HepG2 (cell line): ENCODE results near the gene TNFSF12. TPM values are rescaled to one million over a fixed set of nuclear protein-coding genes. Genes with fewer than 3 reads are reported as not detected.

Experiments
- ATF2 ChIP-seq: sonication (generic); formaldehyde crosslinking; IDR thresholded peaks from 2 replicates; pipeline ENCODE4 v1.4.0; 2020; ENCODE audit warnings: missing genetic modification reagents
- CAMTA2 ChIP-seq: sonication (generic); formaldehyde crosslinking; IDR thresholded peaks from 2 replicates; pipeline ENCODE4 v1.4.0; 2020; ENCODE audit warnings: mild to moderate bottlenecking, missing genetic modification reagents, borderline replicate concordance
- CENPX ChIP-seq: sonication (generic); formaldehyde crosslinking; IDR thresholded peaks from 2 replicates; pipeline ENCODE4 v1.9.0; 2021; ENCODE audit warnings: mild to moderate bottlenecking, missing genetic modification reagents, moderate library complexity
- CERS6 ChIP-seq: sonication (generic); formaldehyde crosslinking; IDR thresholded peaks from 2 replicates; pipeline ENCODE4 v1.5.0; 2020; ENCODE audit warnings: missing genetic modification reagents
- FOSL2 ChIP-seq: sonication (generic); formaldehyde crosslinking; IDR thresholded peaks from 2 replicates; pipeline ENCODE4 v1.4.0; 2020; ENCODE audit warnings: missing genetic modification reagents
- GPBP1L1 ChIP-seq: sonication (generic); formaldehyde crosslinking; IDR thresholded peaks from 2 replicates; pipeline ENCODE4 v1.5.0; 2020; ENCODE audit warnings: mild to moderate bottlenecking, missing genetic modification reagents
- KDM5B ChIP-seq: sonication (generic); formaldehyde crosslinking; IDR thresholded peaks from 2 replicates; pipeline ENCODE4 v1.4.0; 2020; ENCODE audit warnings: missing genetic modification reagents, mild to moderate bottlenecking, borderline replicate concordance
- ONECUT2 ChIP-seq: sonication (generic); formaldehyde crosslinking; IDR thresholded peaks from 2 replicates; pipeline ENCODE4 v1.4.0; 2020; ENCODE audit warnings: missing genetic modification reagents
- POLR2G ChIP-seq: fragments of 200-400 bp; formaldehyde crosslinking; IDR thresholded peaks from 2 replicates; pipeline ENCODE4 v1.6.1; 2018; ENCODE audit warnings: mild to moderate bottlenecking, low read depth, low read length, moderate library complexity
- SCMH1 ChIP-seq: sonication (generic); formaldehyde crosslinking; IDR thresholded peaks from 2 replicates; pipeline ENCODE4 v1.9.0; 2021; ENCODE audit warnings: missing genetic modification reagents, mild to moderate bottlenecking, borderline replicate concordance
- TEAD3 ChIP-seq: optimal IDR thresholded peaks from 2 replicates; pipeline ENCODE3; 2016; ENCODE audit warnings: borderline replicate concordance
- THYN1 ChIP-seq: sonication (generic); formaldehyde crosslinking; IDR thresholded peaks from 2 replicates; pipeline ENCODE4 v1.8.1; 2023; ENCODE audit warnings: low read depth, mild to moderate bottlenecking, moderate library complexity, missing genetic modification reagents, borderline replicate concordance
- ZBTB10 ChIP-seq: sonication (generic); formaldehyde crosslinking; IDR thresholded peaks from 2 replicates; pipeline ENCODE4 v1.4.0; 2020; ENCODE audit warnings: missing genetic modification reagents, borderline replicate concordance
- ZBTB49 ChIP-seq: sonication (generic); formaldehyde crosslinking; IDR thresholded peaks from 2 replicates; pipeline ENCODE4 v1.4.0; 2020; ENCODE audit warnings: missing genetic modification reagents, borderline replicate concordance
- ZMYM4 ChIP-seq: sonication (generic); formaldehyde crosslinking; IDR thresholded peaks from 2 replicates; pipeline ENCODE4 v1.8.1; 2023; ENCODE audit warnings: mild to moderate bottlenecking, missing genetic modification reagents
- ZNF24 ChIP-seq: fragments of 450-650 bp; IDR thresholded peaks from 2 replicates; pipeline ENCODE4 v1.6.1; 2017; ENCODE audit warnings: antibody characterized with exemption, mild to moderate bottlenecking
- ZNF274 ChIP-seq: sonication (generic); formaldehyde crosslinking; IDR thresholded peaks from 2 replicates; pipeline ENCODE4 v1.5.1; 2020; ENCODE audit warnings: mild to moderate bottlenecking, missing genetic modification reagents
- ZNF670 ChIP-seq: sonication (generic); formaldehyde crosslinking; IDR thresholded peaks from 2 replicates; pipeline ENCODE4 v1.8.0; 2022; ENCODE audit warnings: mild to moderate bottlenecking, missing genetic modification reagents, borderline replicate concordance
- ZNF75D ChIP-seq: sonication (generic); formaldehyde crosslinking; IDR thresholded peaks from 2 replicates; pipeline ENCODE4 v1.8.1; 2023; ENCODE audit warnings: missing genetic modification reagents, mild to moderate bottlenecking, borderline replicate concordance
- polyA plus RNA-seq, 8 experiments: library from polyadenylated mRNA; depleted of rRNA in 3 of 8; stranded (reverse) in 7 of 8; unstranded in 1 of 8; fragments of >200 nt; fragmentation: Illumina TruSeq in 4 of 8; extraction: Trizol in 4 of 8; gene quantifications; 2 replicates each; pipeline versions ENCODE4 v1.2.1 to v1.2.3, GENCODE V29; 2011 to 2016; ENCODE audit warnings: low read depth in 4 of 8, missing spikeins in 1 of 8, mixed read lengths in 1 of 8; ENCODE audit not compliant: insufficient read depth in 1 of 8
- total RNA-seq, 5 experiments: library from RNA; depleted of rRNA; stranded (reverse); fragments of >200 nt; fragmentation: Illumina TruSeq; extraction: Trizol; gene quantifications; 2 replicates each; pipeline ENCODE4 v1.2.3, GENCODE V29; 2016; ENCODE audit warnings: low read depth in 1 of 5

The TNFSF12 gene
- total and polyA plus RNA-seq, 2 of the 13 experiments (the other 11 are each of a cell fraction or from before 2014, with no cell fraction given), result 0.93 to 7.2 TPM

- TF ChIP-seq ZBTB10 (CRISPR knock-in tag) (no peak), CAMTA2 (CRISPR knock-in tag) (no peak), ZNF75D (CRISPR knock-in tag) (no peak), ZNF274 (CRISPR knock-in tag) (0 out of 2 replicates have a peak, but pooled peaks have one; percentile 60), KDM5B (CRISPR knock-in tag) (peak; percentile 80; the same call in 1 of the 2 replicates), ZBTB49 (CRISPR knock-in tag) (0 out of 2 replicates have a peak, but pooled peaks have one; percentile 41), TEAD3 (no peak), CERS6 (CRISPR knock-in tag) (no peak), FOSL2 (CRISPR knock-in tag) (0 out of 2 replicates have a peak, but pooled peaks have one; percentile 26), ONECUT2 (CRISPR knock-in tag) (no peak), THYN1 (CRISPR knock-in tag) (no peak), ZNF24 (0 out of 2 replicates have a peak, but pooled peaks have one; percentile 14), SCMH1 (CRISPR knock-in tag) (no peak), ATF2 (CRISPR knock-in tag) (no peak), POLR2G (peak; percentile 98), CENPX (CRISPR knock-in tag) (no peak), GPBP1L1 (CRISPR knock-in tag) (no peak), ZNF670 (CRISPR knock-in tag) (peak; percentile 35; the same call in 1 of the 2 replicates), ZMYM4 (peak; percentile 60; the same call in 1 of the 2 replicates)
Observed at GRCh38 chr17:7583253-7584109, 34.6 kb downstream of the TNFSF12 start, which contains the start of gene MPDU1 (continued).
